SK-N-SH treated with all-trans-retinoic acid at 6 μM for 48 hours (cell line): ENCODE measurements around the gene ACRV1.

Experiments used
- ATAC-seq: fragments of 200-7000 bp; cut with Tn5 transposase; 3 replicates; pipeline ENCODE4 v1.9.1; 2020; ENCODE audit warnings: mild to moderate bottlenecking, moderate library complexity
- ARNTL ChIP-seq: fragments of 450-650 bp; formaldehyde crosslinking; IDR thresholded peaks from 2 replicates; pipeline ENCODE4 v1.5.0; 2020; ENCODE audit warnings: low read depth, mild to moderate bottlenecking, moderate library complexity, borderline replicate concordance
- CREB5 ChIP-seq: fragments of 250-450 bp; sonication (Bioruptor Pico); IDR thresholded peaks from 2 replicates; pipeline ENCODE4 v1.5.1; 2020; ENCODE audit warnings: low read depth, mild to moderate bottlenecking, moderate library complexity
- CSDC2 ChIP-seq: fragments of 250-450 bp; sonication (Bioruptor Pico); IDR thresholded peaks from 2 replicates; pipeline ENCODE4 v1.5.0; 2020; ENCODE audit warnings: mild to moderate bottlenecking, moderate library complexity
- CSRNP3 ChIP-seq: fragments of 250-450 bp; sonication (Bioruptor Pico); IDR thresholded peaks from 2 replicates; pipeline ENCODE4 v1.5.1; 2021; ENCODE audit warnings: mild to moderate bottlenecking, moderate library complexity
- ESRRG ChIP-seq: fragments of 250-450 bp; sonication (Bioruptor Pico); IDR thresholded peaks from 2 replicates; pipeline ENCODE4 v1.6.1; 2021; ENCODE audit warnings: mild to moderate bottlenecking
- GLIS3 ChIP-seq: fragments of 250-450 bp; sonication (Bioruptor Pico); IDR thresholded peaks from 2 replicates; pipeline ENCODE4 v1.5.0; 2020; ENCODE audit warnings: mild to moderate bottlenecking, moderate library complexity
- ISL1 ChIP-seq: fragments of 250-450 bp; sonication (Bioruptor Pico); IDR thresholded peaks from 2 replicates; pipeline ENCODE4 v2.1.2; 2022; ENCODE audit warnings: mild to moderate bottlenecking, moderate library complexity
- OSR1 ChIP-seq: fragments of 250-450 bp; sonication (Bioruptor Pico); IDR thresholded peaks from 2 replicates; pipeline ENCODE4 v1.8.0; 2022; ENCODE audit warnings: moderate library complexity, mild to moderate bottlenecking, inconsistent platforms
- PATZ1 ChIP-seq: fragments of 250-450 bp; sonication (Bioruptor Pico); IDR thresholded peaks from 2 replicates; pipeline ENCODE4 v1.8.0; 2020; ENCODE audit warnings: mild to moderate bottlenecking, moderate library complexity, borderline replicate concordance
- POU6F1 ChIP-seq: fragments of 250-450 bp; sonication (Bioruptor Pico); IDR thresholded peaks from 2 replicates; pipeline ENCODE4 v1.8.0; 2021; ENCODE audit warnings: low read depth, mild to moderate bottlenecking, moderate library complexity, borderline replicate concordance
- PPARA ChIP-seq: fragments of 250-450 bp; sonication (Bioruptor Pico); IDR thresholded peaks from 2 replicates; pipeline ENCODE4 v1.5.0; 2020; ENCODE audit warnings: mild to moderate bottlenecking, borderline replicate concordance
- RARB ChIP-seq: fragments of 250-450 bp; sonication (Bioruptor Pico); IDR thresholded peaks from 2 replicates; pipeline ENCODE4 v1.8.0; 2021; ENCODE audit warnings: mild to moderate bottlenecking, moderate library complexity
- SNAI2 ChIP-seq: fragments of 250-450 bp; sonication (Bioruptor Pico); IDR thresholded peaks from 2 replicates; pipeline ENCODE4 v1.5.0; 2020; ENCODE audit warnings: mild to moderate bottlenecking, moderate library complexity
- TCF4 ChIP-seq: fragments of 250-450 bp; sonication (Bioruptor Pico); IDR thresholded peaks from 2 replicates; pipeline ENCODE4 v1.8.0; 2021; ENCODE audit warnings: mild to moderate bottlenecking, moderate library complexity, borderline replicate concordance
- TOX ChIP-seq: fragments of 250-450 bp; sonication (Bioruptor Pico); IDR thresholded peaks from 2 replicates; pipeline ENCODE4 v1.8.0; 2021; ENCODE audit warnings: mild to moderate bottlenecking, moderate library complexity, borderline replicate concordance
- TSHZ2 ChIP-seq: fragments of 250-450 bp; sonication (Bioruptor Pico); IDR thresholded peaks from 2 replicates; pipeline ENCODE4 v1.5.0; 2020; ENCODE audit warnings: mild to moderate bottlenecking, moderate library complexity
- ZC3H10 ChIP-seq: fragments of 250-450 bp; sonication (Bioruptor Pico); IDR thresholded peaks from 2 replicates; pipeline ENCODE4 v1.5.1; 2021; ENCODE audit warnings: mild to moderate bottlenecking, moderate library complexity
- ZFP3 ChIP-seq: fragments of 250-450 bp; sonication (Bioruptor Pico); IDR thresholded peaks from 2 replicates; pipeline ENCODE4 v1.5.0; 2020; ENCODE audit warnings: mild to moderate bottlenecking, moderate library complexity
- ZFP30 ChIP-seq: fragments of 450-650 bp; formaldehyde crosslinking; IDR thresholded peaks from 2 replicates; pipeline ENCODE4 v1.5.0; 2022; ENCODE audit warnings: mild to moderate bottlenecking, moderate library complexity
- ZNF565 ChIP-seq: fragments of 450-650 bp; formaldehyde crosslinking; conservative IDR thresholded peaks from 2 replicates; pipeline ENCODE4 v1.5.0; 2020; ENCODE audit warnings: low read depth, mild to moderate bottlenecking, moderate library complexity
- ZNF70 ChIP-seq: fragments of 450-650 bp; formaldehyde crosslinking; IDR thresholded peaks from 2 replicates; pipeline ENCODE4 v1.5.0; 2020; ENCODE audit warnings: mild to moderate bottlenecking, moderate library complexity
- ZNF8 ChIP-seq: fragments of 450-650 bp; formaldehyde crosslinking; IDR thresholded peaks from 2 replicates; pipeline ENCODE4 v1.5.0; 2020; ENCODE audit warnings: mild to moderate bottlenecking, moderate library complexity

Gene ACRV1

GRCh38 chr11:125625630-125626287 lies 54.9 kb downstream of the ACRV1 start:
- TF ChIP-seq ZFP3 (CRISPR knock-in tag) (peak; percentile 68; the same call in 1 of the 2 replicates), ESRRG (CRISPR knock-in tag) (no peak), RARB (CRISPR knock-in tag) (peak; percentile 8; the same call in 1 of the 2 replicates), CREB5 (CRISPR knock-in tag) (no peak; the same call in 1 of the 2 replicates), ARNTL (no peak), TOX (CRISPR knock-in tag) (no peak), ZC3H10 (CRISPR knock-in tag) (no peak), ZFP30 (no peak), SNAI2 (peak; percentile 29; the same call in 1 of the 2 replicates), PPARA (CRISPR knock-in tag) (0 out of 2 replicates have a peak, but pooled peaks have one; percentile 12), ZNF70 (CRISPR knock-in tag) (0 out of 2 replicates have a peak, but pooled peaks have one; percentile 34), ZNF565 (CRISPR knock-in tag) (0 out of 2 replicates have a peak, but pooled peaks have one; percentile 32), TCF4 (CRISPR knock-in tag) (no peak), CSDC2 (CRISPR knock-in tag) (peak; percentile 47; the same call in 1 of the 2 replicates), OSR1 (no peak), TSHZ2 (CRISPR knock-in tag) (peak; percentile 78), GLIS3 (peak; percentile 66; the same call in 1 of the 2 replicates), PATZ1 (no peak)
- ATAC-seq, result peak; percentile 84

- TF ChIP-seq ESRRG (CRISPR knock-in tag) (no peak), ZNF70 (CRISPR knock-in tag) (no peak), ISL1 (CRISPR knock-in tag) (no peak), TCF4 (CRISPR knock-in tag) (no peak)
- ATAC-seq, result no peak
These were observed 55.4 kb downstream of the ACRV1 start for GRCh38 chr11:125625225-125625629.

- TF ChIP-seq ZNF70 (CRISPR knock-in tag) (no peak), ISL1 (CRISPR knock-in tag) (no peak), POU6F1 (CRISPR knock-in tag) (no peak), CSRNP3 (CRISPR knock-in tag) (no peak), ZNF8 (CRISPR knock-in tag) (no peak), PPARA (CRISPR knock-in tag) (no peak)
- no peak for ATAC-seq
These were observed 55.9 kb downstream of the ACRV1 start, which contains the start of gene CHEK1 for GRCh38 chr11:125624756-125625213. Gene CHEK1, plus strand, starts transcription at chr11:125625163. Its CDS starts 1,606 bp downstream, at chr11:125626769.
